Stimulated activated naive B cell treated with anti-CD40 and anti-IgM and Interleukin-4, amounts not matched to agents 10 μg/mL and 1 μg/mL and 100 μg/mL, for 72 hours (primary cell): ENCODE results near the gene ALPP.
"Not testable (repeated sequence)": the region's sequence is repeated elsewhere in the genome, so short reads cannot be mapped to it uniquely, and the experiment has no call there.

Source experiments
- ATAC-seq, 2 donors: fragments of 150-1000 bp; cut with Tn5 transposase; replicated peaks; 2 replicates each; pipeline ENCODE4 v1.10.0; 2021; ENCODE audit warnings: moderate library complexity in 1 of 2
- DNase-seq: peaks from one replicate; pipeline ENCODE4 v3.0.0; 2021
- H3K27ac Mint-ChIP-seq: one replicate; pipeline ENCODE4 v1.8.0; 2022; ENCODE audit warnings: mild to moderate bottlenecking, mixed read lengths
- H3K27me3 Mint-ChIP-seq, 2 donors: one replicate each; pipeline ENCODE4 v1.8.0; 2022; ENCODE audit warnings: mixed read lengths in 2 of 2
- H3K36me3 Mint-ChIP-seq, 2 donors: one replicate each; pipeline ENCODE4 v1.8.0; 2022; ENCODE audit warnings: mixed read lengths in 2 of 2, mild to moderate bottlenecking in 1 of 2
- H3K4me1 Mint-ChIP-seq, 2 donors: one replicate each; pipeline ENCODE4 v1.8.0; 2022; ENCODE audit warnings: mixed read lengths in 2 of 2, mild to moderate bottlenecking in 1 of 2
- H3K4me3 Mint-ChIP-seq, 2 donors: one replicate each; pipeline ENCODE4 v1.8.0; 2022; ENCODE audit warnings: mild to moderate bottlenecking in 2 of 2, mixed read lengths in 2 of 2, moderate library complexity in 1 of 2
- H3K9me3 Mint-ChIP-seq, 2 donors: one replicate each; pipeline ENCODE4 v1.8.0; 2022; ENCODE audit warnings: mixed read lengths in 2 of 2, mild to moderate bottlenecking in 1 of 2

Gene ALPP

DNA sequence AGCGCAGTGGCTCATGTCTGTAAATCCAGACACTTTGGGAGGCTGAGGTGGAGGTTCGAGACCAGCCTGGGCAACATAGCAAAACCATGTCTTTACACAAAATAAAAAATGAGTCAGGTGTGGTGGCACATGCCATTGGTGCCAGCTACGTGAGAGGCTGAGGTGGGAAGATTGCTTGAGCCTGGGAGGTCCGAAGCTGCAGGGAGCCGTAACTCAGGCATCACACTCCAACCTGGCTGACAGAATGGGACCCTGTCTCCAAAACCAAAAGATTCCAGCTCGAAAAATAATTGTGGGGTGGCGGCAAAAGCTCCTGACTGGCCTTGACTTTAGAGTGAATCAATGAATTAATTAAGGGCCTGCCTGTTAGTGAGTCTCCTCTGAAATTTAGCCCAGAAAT, 1.2 kb upstream of the ALPP start:
- no peak for ATAC-seq
- H3K4me1 Mint-ChIP-seq: peaks cover 6 to 10% of the 10 kb centered on the region in 2 donors
- no peak for DNase-seq
- no peak overlapping the region for H3K4me3 Mint-ChIP-seq
- H3K27me3 Mint-ChIP-seq: peaks cover 12 to 20% of the 10 kb centered on the region in 2 donors
- peak overlapping the region; percentile 34 for H3K27ac Mint-ChIP-seq
- no peaks in the 10 kb centered on the region for H3K9me3 Mint-ChIP-seq
- no peaks in the 10 kb centered on the region for H3K36me3 Mint-ChIP-seq

DNA sequence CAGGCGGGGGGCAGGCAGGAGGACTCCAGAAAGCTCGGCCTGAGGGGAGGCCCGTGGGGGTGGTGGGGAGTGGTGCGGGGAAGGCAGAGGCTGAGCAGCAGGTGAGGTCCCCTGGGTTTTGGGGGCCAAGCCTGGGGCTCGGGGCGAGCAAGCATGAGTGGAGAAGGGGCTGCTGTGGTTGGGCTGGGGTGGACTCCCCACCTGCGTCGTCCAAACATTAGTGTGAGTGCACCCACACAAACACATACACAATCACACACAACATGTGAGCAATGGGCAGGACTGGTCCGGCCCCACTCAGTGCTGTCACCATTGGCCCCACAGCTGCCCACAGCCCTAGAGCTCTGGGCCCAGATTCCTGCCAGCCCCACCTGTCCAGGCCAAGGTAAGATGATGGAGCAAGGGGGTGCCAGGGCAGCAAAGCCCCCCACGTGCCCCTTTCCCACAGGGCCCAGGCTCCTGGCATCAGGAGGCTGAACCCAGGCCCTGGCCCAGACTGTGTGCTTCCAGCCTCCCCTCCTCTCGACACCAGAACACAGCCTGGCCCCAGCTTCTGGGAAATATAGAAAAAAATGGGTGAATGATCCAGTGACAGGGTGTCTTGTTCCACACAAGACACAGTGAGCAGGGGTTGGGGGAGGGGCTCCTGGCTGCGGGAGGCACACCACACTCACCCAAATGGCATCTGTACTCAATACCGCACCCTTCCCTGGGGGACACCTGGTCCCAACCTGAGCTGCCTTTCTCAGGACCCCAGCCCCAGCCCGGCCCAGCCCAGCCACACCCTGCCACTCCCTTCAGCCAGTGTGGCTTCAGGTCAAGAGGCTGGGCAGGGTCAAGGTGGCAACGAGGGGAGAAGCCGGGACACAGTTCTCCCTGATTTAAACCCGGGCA, 463 bp upstream of the ALPP start:
- H3K27ac Mint-ChIP-seq: peak overlapping the region; percentile 34
- DNase-seq (no peak), ATAC-seq (no peak)
- no peaks in the 10 kb centered on the region for H3K36me3 Mint-ChIP-seq
- H3K9me3 Mint-ChIP-seq: no peaks in the 10 kb centered on the region
- H3K27me3 Mint-ChIP-seq: peaks cover 17 to 20% of the 10 kb centered on the region in 2 donors
- H3K4me1 Mint-ChIP-seq: peaks cover 6 to 10% of the 10 kb centered on the region in 2 donors
- no peak overlapping the region for H3K4me3 Mint-ChIP-seq

DNA sequence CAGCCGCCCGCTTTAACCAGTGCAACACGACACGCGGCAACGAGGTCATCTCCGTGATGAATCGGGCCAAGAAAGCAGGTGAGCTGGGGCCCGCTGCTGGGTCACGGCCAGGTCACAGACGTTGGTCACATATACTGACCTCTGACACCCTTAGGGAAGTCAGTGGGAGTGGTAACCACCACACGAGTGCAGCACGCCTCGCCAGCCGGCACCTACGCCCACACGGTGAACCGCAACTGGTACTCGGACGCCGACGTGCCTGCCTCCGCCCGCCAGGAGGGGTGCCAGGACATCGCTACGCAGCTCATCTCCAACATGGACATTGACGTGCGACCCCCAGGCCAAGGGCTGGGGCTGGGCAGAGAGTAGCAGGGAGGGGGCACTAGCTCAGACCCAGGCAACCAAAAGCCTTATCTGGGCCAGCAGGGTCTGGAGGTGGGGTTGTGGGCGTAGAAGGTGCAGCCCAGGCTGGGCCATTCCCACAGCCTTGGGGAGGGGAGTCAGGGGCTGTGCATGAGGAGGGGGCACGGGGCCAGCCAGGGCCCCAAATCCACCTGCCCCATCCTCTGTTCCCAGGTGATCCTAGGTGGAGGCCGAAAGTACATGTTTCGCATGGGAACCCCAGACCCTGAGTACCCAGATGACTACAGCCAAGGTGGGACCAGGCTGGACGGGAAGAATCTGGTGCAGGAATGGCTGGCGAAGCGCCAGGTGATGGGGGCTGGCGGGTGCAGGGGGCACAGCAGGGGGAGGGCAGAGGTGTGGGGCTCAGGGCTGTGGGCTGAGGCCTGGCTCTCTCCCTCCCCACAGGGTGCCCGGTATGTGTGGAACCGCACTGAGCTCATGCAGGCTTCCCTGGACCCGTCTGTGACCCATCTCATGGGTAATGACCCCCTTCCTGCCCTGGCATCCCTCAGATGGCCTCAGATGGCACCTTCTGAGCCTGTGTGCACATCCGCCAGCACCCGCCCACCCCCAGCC, 1.3 kb downstream of the ALPP start:
- not testable (repeated sequence) for H3K9me3 Mint-ChIP-seq

DNA sequence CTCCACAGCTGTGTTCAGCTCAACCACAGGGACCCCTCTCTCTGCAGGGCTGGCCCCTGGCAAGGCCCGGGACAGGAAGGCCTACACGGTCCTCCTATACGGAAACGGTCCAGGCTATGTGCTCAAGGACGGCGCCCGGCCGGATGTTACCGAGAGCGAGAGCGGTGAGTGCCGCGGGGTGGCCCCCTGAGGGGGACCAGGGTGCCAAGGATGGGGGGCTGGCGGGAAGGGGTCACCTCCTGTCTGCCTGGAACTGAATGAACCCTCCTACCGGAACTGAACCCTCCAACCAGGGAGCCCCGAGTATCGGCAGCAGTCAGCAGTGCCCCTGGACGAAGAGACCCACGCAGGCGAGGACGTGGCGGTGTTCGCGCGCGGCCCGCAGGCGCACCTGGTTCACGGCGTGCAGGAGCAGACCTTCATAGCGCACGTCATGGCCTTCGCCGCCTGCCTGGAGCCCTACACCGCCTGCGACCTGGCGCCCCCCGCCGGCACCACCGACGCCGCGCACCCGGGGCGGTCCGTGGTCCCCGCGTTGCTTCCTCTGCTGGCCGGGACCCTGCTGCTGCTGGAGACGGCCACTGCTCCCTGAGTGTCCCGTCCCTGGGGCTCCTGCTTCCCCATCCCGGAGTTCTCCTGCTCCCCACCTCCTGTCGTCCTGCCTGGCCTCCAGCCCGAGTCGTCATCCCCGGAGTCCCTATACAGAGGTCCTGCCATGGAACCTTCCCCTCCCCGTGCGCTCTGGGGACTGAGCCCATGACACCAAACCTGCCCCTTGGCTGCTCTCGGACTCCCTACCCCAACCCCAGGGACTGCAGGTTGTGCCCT, 2.9 kb downstream of the ALPP start:
- DNase-seq, H3K36me3 Mint-ChIP-seq, H3K9me3 Mint-ChIP-seq, H3K27ac Mint-ChIP-seq: not testable (repeated sequence)
- H3K4me1 Mint-ChIP-seq: peaks cover 20 to 33% of the 10 kb centered on the region in 2 donors
- peak; percentile 74 to 77 for ATAC-seq
- H3K27me3 Mint-ChIP-seq: peaks cover 26 to 29% of the 10 kb centered on the region in 2 donors
- peak overlapping the region; percentile 66 to 70 for H3K4me3 Mint-ChIP-seq

More for the DNA sequence above, 1.3 kb downstream of the ALPP start:
- Mint-ChIP-seq H3K4me3 (peak overlapping the region in 1 of 2 donors; percentile 41), H3K27me3 (peaks cover 20 to 21% of the 10 kb centered on the region in 2 donors), H3K4me1 (peaks cover 17 to 20% of the 10 kb centered on the region in 2 donors)
- DNase-seq, H3K27ac Mint-ChIP-seq, H3K36me3 Mint-ChIP-seq, ATAC-seq: not testable (repeated sequence)

DNA sequence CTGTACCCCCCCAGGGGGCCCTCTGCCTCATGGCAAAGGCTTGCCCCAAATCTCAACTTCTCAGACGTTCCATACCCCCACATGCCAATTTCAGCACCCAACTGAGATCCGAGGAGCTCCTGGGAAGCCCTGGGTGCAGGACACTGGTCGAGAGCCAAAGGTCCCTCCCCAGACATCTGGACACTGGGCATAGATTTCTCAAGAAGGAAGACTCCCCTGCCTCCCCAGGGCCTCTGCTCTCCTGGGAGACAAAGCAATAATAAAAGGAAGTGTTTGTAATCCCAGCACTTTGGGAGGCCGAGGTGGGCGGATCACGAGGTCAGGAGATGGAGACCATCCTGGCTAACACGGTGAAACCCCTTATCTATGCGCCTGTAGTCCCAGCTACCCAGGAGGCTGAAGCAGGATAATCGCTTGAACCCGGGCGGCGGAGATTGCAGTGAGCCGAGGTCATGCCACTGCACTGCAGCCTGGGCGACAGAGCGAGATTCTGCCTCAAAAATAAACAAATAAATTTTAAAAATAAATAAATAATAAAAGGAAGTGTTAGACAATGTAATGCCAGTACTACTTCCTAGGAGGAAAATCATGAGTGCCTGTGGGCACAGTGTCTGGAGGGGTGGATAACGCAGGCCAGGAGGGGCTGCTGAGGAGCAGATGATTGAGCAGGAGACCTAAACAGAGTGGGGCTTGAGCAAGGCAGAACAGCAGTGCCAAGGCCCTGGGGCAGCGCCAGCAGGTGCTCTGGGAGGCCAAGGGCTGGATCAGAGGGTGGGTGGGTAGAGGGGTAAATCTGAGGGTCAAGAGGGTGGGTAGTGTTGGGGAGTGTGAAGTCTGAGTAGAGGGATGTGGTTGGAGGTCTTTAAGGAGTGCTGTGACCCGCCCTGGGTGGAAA, 4.0 kb downstream of the ALPP start:
- no peak for DNase-seq
- Mint-ChIP-seq H3K4me1 (peaks cover 21 to 37% of the 10 kb centered on the region in 2 donors), H3K36me3 (peaks cover 0 to 3% of the 10 kb centered on the region in 2 donors), H3K4me3 (no peak overlapping the region), H3K27ac (peak overlapping the region; percentile 44), H3K9me3 (peaks cover 1 to 3% of the 10 kb centered on the region in 2 donors), H3K27me3 (peaks cover 26 to 33% of the 10 kb centered on the region in 2 donors)
- ATAC-seq: no peak

DNA sequence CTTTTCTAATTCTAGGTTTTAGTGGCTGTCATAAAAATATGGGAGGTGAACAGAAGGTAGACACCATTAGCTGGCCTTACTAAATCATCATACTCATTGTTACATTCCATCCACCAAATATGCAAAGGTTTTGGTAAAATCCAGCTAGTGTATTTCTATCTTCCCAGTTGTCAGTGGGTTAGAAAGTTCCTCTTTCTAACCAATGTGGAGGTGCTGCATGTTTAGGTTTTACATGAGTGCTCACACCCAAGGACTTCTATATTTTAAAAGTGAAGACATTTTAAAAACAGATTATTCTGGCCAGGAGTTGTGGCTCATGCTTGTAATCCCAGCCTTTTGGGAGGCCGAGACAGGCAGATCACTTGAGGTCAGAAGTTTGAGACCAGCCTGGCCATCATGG, 5.9 kb downstream of the ALPP start:
- Mint-ChIP-seq H3K36me3 (peaks cover 0 to 3% of the 10 kb centered on the region in 2 donors), H3K4me3 (no peak overlapping the region), H3K27ac (no peak overlapping the region), H3K9me3 (peaks cover 1 to 3% of the 10 kb centered on the region in 2 donors), H3K4me1 (peaks cover 20 to 37% of the 10 kb centered on the region in 2 donors), H3K27me3 (peaks cover 28 to 38% of the 10 kb centered on the region in 2 donors)
- ATAC-seq: peak in 1 of 2 donors; percentile 35
- no peak for DNase-seq

- DNase-seq, H3K9me3 Mint-ChIP-seq, ATAC-seq, H3K36me3 Mint-ChIP-seq: not testable (repeated sequence)
- Mint-ChIP-seq H3K4me1 (peaks cover 17 to 37% of the 10 kb centered on the region in 2 donors), H3K27me3 (peaks cover 30 to 37% of the 10 kb centered on the region in 2 donors), H3K27ac (peak overlapping the region; percentile 78), H3K4me3 (peak overlapping the region in 1 of 2 donors; percentile 21)
These were observed 6.5 kb downstream of the ALPP start for GRCh38 chr2:232385058-232385457.

GRCh38 chr2:232385660-232386489, 7.3 kb downstream of the ALPP start:
- H3K4me1 Mint-ChIP-seq: peaks cover 17 to 37% of the 10 kb centered on the region in 2 donors
- peak overlapping the region in 1 of 2 donors; percentile 17 for H3K4me3 Mint-ChIP-seq
- peaks cover 1 to 3% of the 10 kb centered on the region in 2 donors for H3K9me3 Mint-ChIP-seq
- peaks cover 35 to 38% of the 10 kb centered on the region in 2 donors for H3K27me3 Mint-ChIP-seq
- DNase-seq (no peak), ATAC-seq (no peak)
- peaks cover 0 to 3% of the 10 kb centered on the region in 2 donors for H3K36me3 Mint-ChIP-seq
- no peak overlapping the region for H3K27ac Mint-ChIP-seq

DNA sequence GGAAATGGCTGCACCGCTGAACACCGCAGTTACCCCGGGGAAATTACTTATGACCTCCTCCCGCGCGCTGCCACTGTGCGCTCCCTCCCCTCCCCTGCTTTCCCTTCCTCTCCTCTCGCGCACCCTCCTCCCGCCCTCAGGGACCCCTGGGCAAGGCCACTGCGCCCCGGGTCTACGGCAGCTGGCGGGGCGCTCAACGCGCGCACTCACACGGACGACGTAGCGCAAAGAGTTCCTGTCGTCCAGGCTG, 7.9 kb downstream of the ALPP start:
- H3K36me3 Mint-ChIP-seq: peaks cover 0 to 3% of the 10 kb centered on the region in 2 donors
- H3K9me3 Mint-ChIP-seq: peaks cover 1 to 3% of the 10 kb centered on the region in 2 donors
- no peak overlapping the region for H3K27ac Mint-ChIP-seq
- peaks cover 35 to 40% of the 10 kb centered on the region in 2 donors for H3K27me3 Mint-ChIP-seq
- DNase-seq: no peak
- no peak for ATAC-seq
- peak overlapping the region in 1 of 2 donors; percentile 17 for H3K4me3 Mint-ChIP-seq
- H3K4me1 Mint-ChIP-seq: peaks cover 17 to 37% of the 10 kb centered on the region in 2 donors

DNA sequence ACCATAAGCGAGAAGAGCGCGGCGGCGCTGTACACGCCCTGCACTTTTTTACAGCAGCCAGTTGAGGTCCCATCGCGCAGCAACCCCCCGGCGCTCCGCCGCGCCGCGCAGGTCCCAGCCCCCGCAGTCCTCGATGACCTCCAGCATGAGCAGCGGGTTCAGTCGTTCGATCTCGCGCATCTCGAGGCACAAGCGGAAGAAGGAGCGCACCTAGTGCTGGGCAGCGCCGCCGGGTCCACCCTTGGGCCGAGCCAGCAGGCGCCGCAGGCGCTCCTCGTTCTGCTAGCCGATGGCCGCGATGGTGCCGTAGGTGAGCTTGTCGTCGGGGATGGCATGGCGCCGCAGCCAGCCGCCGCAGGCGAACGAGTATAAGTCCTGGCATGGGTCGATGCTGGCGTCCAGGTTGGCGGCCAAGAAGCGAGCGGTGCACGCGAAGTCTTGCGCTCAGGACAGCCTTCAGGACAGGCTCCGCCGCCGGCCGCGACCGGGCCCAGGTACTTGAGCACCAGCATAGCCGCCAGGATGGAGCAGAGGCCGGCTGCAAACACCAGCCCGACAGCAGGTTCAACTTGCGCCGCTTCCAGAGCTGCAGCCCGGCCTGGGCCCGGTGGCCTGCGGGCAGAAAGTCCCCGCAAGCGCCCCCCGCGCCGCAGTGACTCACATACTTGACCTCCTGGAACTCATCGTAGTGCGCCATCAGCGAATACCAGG, 8.3 kb downstream of the ALPP start:
- Mint-ChIP-seq H3K9me3 (peaks cover 1 to 3% of the 10 kb centered on the region in 2 donors), H3K36me3 (peaks cover 0 to 3% of the 10 kb centered on the region in 2 donors), H3K27ac (no peak overlapping the region), H3K4me3 (peak overlapping the region in 1 of 2 donors; percentile 39), H3K4me1 (peaks cover 14 to 32% of the 10 kb centered on the region in 2 donors), H3K27me3 (peaks cover 30 to 37% of the 10 kb centered on the region in 2 donors)
- ATAC-seq (peak in 1 of 2 donors; percentile 29), DNase-seq (no peak)

DNA sequence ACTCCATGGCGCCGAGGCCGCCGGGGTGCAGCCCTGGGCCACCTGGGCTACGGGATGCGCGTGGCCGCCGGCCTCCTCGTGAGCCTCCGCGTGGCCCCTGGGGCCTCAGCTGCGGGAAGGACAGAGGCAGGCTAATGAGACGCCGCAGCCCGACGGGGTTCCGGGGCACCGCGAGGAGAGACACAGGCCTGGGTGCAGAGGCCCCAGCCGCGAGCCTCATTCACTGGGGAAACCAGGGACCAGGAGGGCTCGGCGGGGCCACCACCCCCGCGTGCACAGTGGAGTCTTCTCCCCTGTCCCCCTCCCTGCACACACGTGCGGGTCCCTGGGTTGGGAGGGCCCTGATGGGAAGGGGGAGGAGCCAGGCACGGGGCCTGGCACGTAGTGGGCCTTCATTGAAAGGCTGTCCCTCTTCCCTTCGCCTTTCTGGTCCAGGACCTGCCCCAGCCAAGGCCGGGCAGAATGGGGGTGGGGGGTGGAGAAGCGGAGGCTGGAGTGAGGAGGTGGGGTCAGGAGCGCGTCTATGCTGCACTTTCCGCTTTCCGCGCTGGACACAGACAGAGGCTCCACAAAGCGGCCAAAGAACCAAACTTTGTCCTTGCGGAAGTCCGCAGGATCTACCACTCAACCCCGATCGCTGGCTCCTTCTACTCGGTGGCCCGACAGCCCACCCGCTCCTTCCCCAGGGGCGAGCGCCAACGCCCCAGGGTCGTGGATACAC, 9.1 kb downstream of the ALPP start:
- Mint-ChIP-seq H3K27me3 (peaks cover 26 to 32% of the 10 kb centered on the region in 2 donors), H3K9me3 (peaks cover 1 to 3% of the 10 kb centered on the region in 2 donors), H3K4me1 (peaks cover 14 to 30% of the 10 kb centered on the region in 2 donors), H3K4me3 (no peak overlapping the region), H3K27ac (no peak overlapping the region), H3K36me3 (peaks cover 0 to 3% of the 10 kb centered on the region in 2 donors)
- DNase-seq (no peak), ATAC-seq (no peak)
